Pancreas (tissue), 10 donors: ENCODE data around the gene DDB1. TPM values are rescaled to one million over a fixed set of nuclear protein-coding genes. Genes with fewer than 3 reads are reported as not detected.

Source experiments
- ATAC-seq, 4 donors: fragments of 200-7000 bp; cut with Tn5 transposase; one replicate each; pipeline versions ENCODE4 v1.8.0 to v1.9.1; 2020; ENCODE audit warnings: mild to moderate bottlenecking in 4 of 4, moderate library complexity in 4 of 4
- DNase-seq, 6 donors: peaks; one replicate each; pipeline ENCODE4 v3.0.0-alpha.2; 2020
- FAIRE-seq: peaks from 2 replicates; lab custom pipeline; 2012; peaks lifted over from hg19 to GRCh38; lab: Jason Lieb, UNC
- H3K27ac ChIP-seq, 4 donors: fragments of 200-600 bp; sonication (generic); 1 replicate in 3 of 4; 2 replicates in 1 of 4; pipeline versions ENCODE4 v1.5.0 to v1.8.0; 2020
- H3K27me3 ChIP-seq, 4 donors: fragments of 200-600 bp; one replicate each; pipeline ENCODE4 v1.8.0; 2021
- H3K36me3 ChIP-seq, 3 donors: fragments of 200-600 bp; sonication (generic) in 1 of 3; one replicate each; pipeline versions ENCODE4 v1.5.0 to v1.8.0; 2020 to 2021
- H3K4me1 ChIP-seq, 3 donors: fragments of 200-600 bp; one replicate each; pipeline ENCODE4 v1.8.0; 2021
- H3K4me3 ChIP-seq, 4 donors: fragments of 200-600 bp; sonication (generic) in 2 of 4; one replicate each; pipeline versions ENCODE4 v1.5.0 to v1.8.0; 2020 to 2021
- H3K9me3 ChIP-seq, 4 donors: fragments of 200-600 bp; one replicate each; pipeline ENCODE4 v1.8.0; 2021
- WGBS, 2 donors: extraction: QIAGEN DNeasy Blood & Tissue Kit; methylation state at CpG; one replicate each; pipeline ENCODE4 v1.1.7; 2013; 5-methylcytosine and 5-hydroxymethylcytosine counted together
- intact Hi-C, 3 donors: fragments of 100-400 bp; cut with DNase I; formaldehyde crosslinking; loops; one replicate each; pipeline versions ENCODE4 v1.11.1 to v1.14.2; 2022
- polyA plus RNA-seq, 2 donors: library from polyadenylated mRNA; stranded (reverse); fragments of 200-250 nt; gene quantifications; one replicate each; pipeline ENCODE4 v1.2.3, GENCODE V29; 2013
- total RNA-seq, 6 donors: library from RNA; stranded (reverse); fragmentation: NEBNext Ultra II Directional in 4 of 6; extraction: Animal tissue kit (Norgen Biotek cat#: 25700) in 4 of 6; gene quantifications; one replicate each; pipeline versions ENCODE4 v1.2.1 to v1.2.4, GENCODE V29; 2021 to 2023
- TF ChIP-seq, protein P1 (sequence below), 4 donors: fragments of 200-600 bp; sonication (generic) in 3 of 4; IDR thresholded peaks; one replicate each; pipeline versions ENCODE4 v1.5.0 to v1.8.0; 2021; ENCODE audit warnings: antibody characterized with exemption in 4 of 4
- donor health status: healthy with polysubstance abuse.
- donor health status: DM: no; HTN: no; CAD: no; lungs with moderate emphysema.
- donor health status: DM: no; HTN: no; CAD: no.
- donor health status: control.
- donor health status: control.
- donor health status: Bipolar disorder and iron deficiency.
- donor health status: DM: yes; HTN: yes; CAD: no.
- donor health status: DM: no; HTN: no; CAD: no.
- donor health status: DM: no; HTN: no; CAD: no.
- donor health status: DM: yes; HTN: yes; CAD: no.

The DDB1 gene
- total and polyA plus RNA-seq, 8 donors, result 50.9 to 84.4 (median 74.5) TPM

GRCh38 chr11:61375761-61376108 lies 42.8 kb upstream of the DDB1 start:
- Histone ChIP-seq H3K27ac (no peak overlapping the region), H3K9me3 (no peaks in the 10 kb centered on the region), H3K36me3 (no peaks in the 10 kb centered on the region), H3K4me3 (no peak overlapping the region), H3K27me3 (no peaks in the 10 kb centered on the region), H3K4me1 (no peaks in the 10 kb centered on the region)
- no peak for DNase-seq
- no peak for ATAC-seq
- WGBS, 2 donors, result 86 to 89% methylated on average over 6 of the region's 6 CpGs
- TF ChIP-seq, protein P1, sequence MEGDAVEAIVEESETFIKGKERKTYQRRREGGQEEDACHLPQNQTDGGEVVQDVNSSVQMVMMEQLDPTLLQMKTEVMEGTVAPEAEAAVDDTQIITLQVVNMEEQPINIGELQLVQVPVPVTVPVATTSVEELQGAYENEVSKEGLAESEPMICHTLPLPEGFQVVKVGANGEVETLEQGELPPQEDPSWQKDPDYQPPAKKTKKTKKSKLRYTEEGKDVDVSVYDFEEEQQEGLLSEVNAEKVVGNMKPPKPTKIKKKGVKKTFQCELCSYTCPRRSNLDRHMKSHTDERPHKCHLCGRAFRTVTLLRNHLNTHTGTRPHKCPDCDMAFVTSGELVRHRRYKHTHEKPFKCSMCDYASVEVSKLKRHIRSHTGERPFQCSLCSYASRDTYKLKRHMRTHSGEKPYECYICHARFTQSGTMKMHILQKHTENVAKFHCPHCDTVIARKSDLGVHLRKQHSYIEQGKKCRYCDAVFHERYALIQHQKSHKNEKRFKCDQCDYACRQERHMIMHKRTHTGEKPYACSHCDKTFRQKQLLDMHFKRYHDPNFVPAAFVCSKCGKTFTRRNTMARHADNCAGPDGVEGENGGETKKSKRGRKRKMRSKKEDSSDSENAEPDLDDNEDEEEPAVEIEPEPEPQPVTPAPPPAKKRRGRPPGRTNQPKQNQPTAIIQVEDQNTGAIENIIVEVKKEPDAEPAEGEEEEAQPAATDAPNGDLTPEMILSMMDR (IDR thresholded peaks at IDR 0.05), result no peak
- no peak for FAIRE-seq
- intact Hi-C loops, result no loop called here

DNA sequence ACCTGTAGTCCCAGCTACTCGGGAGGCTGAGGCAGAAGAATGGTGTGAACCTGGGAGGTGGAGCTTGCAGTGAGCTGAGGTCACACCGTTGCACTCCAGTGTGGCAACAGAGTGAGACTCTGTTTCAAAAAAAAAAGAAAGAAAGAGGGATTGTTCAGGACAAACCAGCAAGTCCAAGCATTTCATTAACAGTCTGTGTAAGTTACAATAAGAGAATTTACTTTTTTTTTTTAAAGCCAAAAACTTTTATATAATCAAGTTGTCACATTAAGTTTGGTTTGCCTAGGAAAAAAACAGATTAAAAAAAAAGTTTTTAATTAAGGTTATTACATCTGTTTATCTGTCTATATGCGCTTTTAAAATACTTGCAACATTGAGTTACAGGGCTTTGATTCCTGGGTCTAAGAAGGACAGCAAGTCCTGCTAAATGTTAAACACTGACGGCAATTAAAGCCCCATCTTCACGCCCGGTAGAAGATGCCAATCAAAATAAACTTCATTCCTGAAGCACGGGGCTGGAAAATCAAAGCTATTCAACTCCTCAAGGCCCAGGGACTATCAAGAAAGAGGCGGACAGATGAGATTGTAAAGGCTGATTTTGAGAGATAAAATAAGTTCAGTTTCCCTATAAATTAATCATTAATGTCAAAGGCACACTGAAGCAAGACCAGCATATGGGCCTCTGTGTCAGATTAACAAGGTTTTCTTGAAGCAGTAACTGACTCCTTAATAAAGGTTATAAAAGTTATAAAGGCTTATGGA lies 39.9 kb upstream of the DDB1 start:
- no peak for FAIRE-seq
- Histone ChIP-seq H3K27ac (no peak overlapping the region), H3K4me3 (no peak overlapping the region), H3K9me3 (no peaks in the 10 kb centered on the region), H3K36me3 (peaks cover 1 to 9% (median 8%) of the 10 kb centered on the region in 3 donors), H3K27me3 (no peaks in the 10 kb centered on the region), H3K4me1 (peaks cover 0 to 7% (median 0%) of the 10 kb centered on the region in 3 donors)
- TF ChIP-seq, protein P1 (IDR thresholded peaks at IDR 0.05), result no peak
- 67 to 70% methylated on average over 8 of the region's 8 CpGs for WGBS, 2 donors
- intact Hi-C loops, result no loop called here
- no peak for ATAC-seq
- no peak for DNase-seq

GRCh38 chr11:61370349-61371005 lies 37.6 kb upstream of the DDB1 start:
- Histone ChIP-seq H3K9me3 (no peaks in the 10 kb centered on the region), H3K4me3 (no peak overlapping the region), H3K27ac (no peak overlapping the region), H3K4me1 (peaks cover 0 to 7% (median 0%) of the 10 kb centered on the region in 3 donors), H3K27me3 (no peaks in the 10 kb centered on the region), H3K36me3 (peaks cover 3 to 28% (median 21%) of the 10 kb centered on the region in 3 donors)
- TF ChIP-seq, protein P1 (IDR thresholded peaks at IDR 0.05), result no peak
- FAIRE-seq (no peak), ATAC-seq (no peak), DNase-seq (no peak)
- 91% methylated on average over 8 of the region's 8 CpGs for WGBS, 2 donors
- intact Hi-C loops, result no loop called here

DNA sequence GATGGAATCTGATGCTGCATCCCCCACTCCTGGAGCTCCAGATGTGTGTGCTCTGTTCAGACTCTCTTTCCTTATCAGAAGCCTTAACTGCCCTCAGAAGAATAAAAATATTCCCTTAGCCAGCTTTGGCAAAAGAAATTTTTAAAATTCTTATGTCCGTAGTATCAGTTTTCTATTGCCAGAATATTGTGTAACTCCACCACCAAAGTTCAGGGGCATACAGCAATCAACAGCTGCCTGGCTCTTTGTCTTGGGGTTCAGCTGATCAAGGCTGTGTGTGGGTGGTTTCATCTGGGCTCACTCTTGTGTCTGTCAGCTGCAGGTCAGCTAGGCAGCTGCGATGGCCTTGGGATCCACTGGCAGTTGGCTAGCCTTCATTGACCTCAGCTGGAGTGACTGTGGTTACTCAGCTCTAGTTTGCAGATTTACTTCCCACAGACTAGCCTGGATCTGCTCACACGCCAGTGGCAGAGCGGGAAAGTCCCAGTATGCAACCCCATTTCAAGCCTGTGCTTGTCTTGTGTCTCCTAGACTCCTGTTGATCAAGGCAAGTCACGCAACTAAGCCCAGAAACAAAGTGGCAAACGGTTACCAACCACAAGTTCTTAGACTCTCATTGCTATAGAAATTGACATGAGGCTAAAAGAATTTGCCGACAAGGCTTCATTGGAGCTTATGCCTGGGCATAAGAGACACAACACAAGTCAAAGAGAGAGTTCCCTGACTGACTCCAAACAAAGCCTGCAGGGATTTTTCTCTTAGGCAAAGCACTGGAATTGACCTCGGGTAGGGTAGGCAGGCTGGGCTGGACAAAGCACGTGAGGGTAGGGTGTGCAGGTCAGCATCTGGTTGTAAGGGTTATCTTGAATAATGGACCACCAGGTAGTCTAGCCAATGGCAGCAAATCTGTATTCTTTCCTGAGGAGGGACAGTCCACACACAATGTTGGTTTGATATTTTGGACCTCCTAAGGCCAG lies 36.8 kb upstream of the DDB1 start:
- TF ChIP-seq, protein P1 (IDR thresholded peaks at IDR 0.05), result no peak
- ATAC-seq, result peak; percentile 70 to 93 (median 88)
- H3K27ac ChIP-seq, result no peak overlapping the region
- intact Hi-C loops, result no loop called here
- FAIRE-seq, result no peak
- no peaks in the 10 kb centered on the region for H3K27me3 ChIP-seq
- DNase-seq, result peak in 3 of 6 donors; percentile 51 to 59 (median 55)
- no peak overlapping the region for H3K4me3 ChIP-seq
- peaks cover 0 to 7% (median 0%) of the 10 kb centered on the region in 3 donors for H3K4me1 ChIP-seq
- no peaks in the 10 kb centered on the region for H3K9me3 ChIP-seq
- 60 to 62% methylated on average over 9 of the region's 9 CpGs for WGBS, 2 donors
- peaks cover 3 to 30% (median 21%) of the 10 kb centered on the region in 3 donors for H3K36me3 ChIP-seq
